Omental fat pad (tissue), 4 donors: ENCODE measurements around the gene LTBP3. TPM values are rescaled to one million over a fixed set of nuclear protein-coding genes. Genes with fewer than 3 reads are reported as not detected.

Experiments used
- ATAC-seq: fragments of 150-250 bp; one replicate; pipeline ENCODE4 v1.9.1; 2016; ENCODE audit warnings: mild to moderate bottlenecking, moderate library complexity; ENCODE audit not compliant: low FRiP score
- DNase-seq: peaks from one replicate; pipeline ENCODE4 v3.0.0-alpha.2; 2019; ENCODE audit warnings: low spot score
- CTCF ChIP-seq, 3 donors: fragments of 450-650 bp; IDR thresholded peaks; one replicate each; pipeline ENCODE4 v1.5.1; 2016 to 2017; ENCODE audit warnings: antibody characterized with exemption in 3 of 3, mild to moderate bottlenecking in 3 of 3, moderate library complexity in 2 of 3
- total RNA-seq, 4 donors: library from RNA; depleted of rRNA; stranded (reverse); fragments of >200 nt; gene quantifications; one replicate each; pipeline ENCODE4 v1.1.0, GENCODE V29; 2016

The LTBP3 gene
- total RNA-seq, 4 donors from 2014 or later, result 67.3 to 84.8 (median 76.5) TPM

GRCh38 chr11:65551572-65552387, 6.4 kb downstream of the LTBP3 start:
- no peak for TF ChIP-seq CTCF (IDR thresholded peaks at IDR 0.05)
- ATAC-seq (peak; percentile 37), DNase-seq (no peak)

- DNase-seq, result no peak
- no peak for ATAC-seq
- TF ChIP-seq CTCF (IDR thresholded peaks at IDR 0.05), result no peak
Observed at GRCh38 chr11:65549096-65549495, 9.1 kb downstream of the LTBP3 start.

- DNase-seq (no peak), ATAC-seq (no peak)
- TF ChIP-seq CTCF (IDR thresholded peaks at IDR 0.05), result no peak
Observed at GRCh38 chr11:65548395-65548794, 9.8 kb downstream of the LTBP3 start.

- ATAC-seq (no peak), DNase-seq (no peak)
- no peak for TF ChIP-seq CTCF (IDR thresholded peaks at IDR 0.05)
Observed at GRCh38 chr11:65547446-65548125, 10.6 kb downstream of the LTBP3 start.

- ATAC-seq, result peak; percentile 81
- peak; percentile 84 for DNase-seq
- no peak for TF ChIP-seq CTCF (IDR thresholded peaks at IDR 0.05)
Observed at GRCh38 chr11:65546217-65546958, 11.8 kb downstream of the LTBP3 start.

- ATAC-seq (no peak), DNase-seq (no peak)
- TF ChIP-seq CTCF (IDR thresholded peaks at IDR 0.05), result no peak
Observed at GRCh38 chr11:65545853-65546216, 12.3 kb downstream of the LTBP3 start.
